Measurements from ENCODE around the gene ATM.

Gene ATM

GRCh38 chr11:108204929-108205499 is 17.9 kb upstream of the ATM start:
- Histone ChIP-seq H3K27ac (no peak overlapping the region), H3K36me3 (peaks cover 22% of the 10 kb centered on the region), H3K9me3 (no peaks in the 10 kb centered on the region), H3K4me1 (ENCODE audit: control insufficient read depth in 1 of 2, insufficient read depth in 1 of 2, low read depth in 1 of 2, low read length in 1 of 2) (peaks cover 15 to 16% of the 10 kb centered on the region in 2 experiments), H3K27me3 (no peaks in the 10 kb centered on the region), H3K4me3 (ENCODE audit: low read depth in 1 of 2, low read length in 1 of 2) (no peak overlapping the region)
- TF ChIP-seq CTCF (IDR thresholded peaks at IDR 0.05), result no peak

- Histone ChIP-seq H3K9me3 (no peaks in the 10 kb centered on the region), H3K27me3 (no peaks in the 10 kb centered on the region), H3K4me3 (ENCODE audit: low read depth in 1 of 2, low read length in 1 of 2) (no peak overlapping the region), H3K36me3 (peaks cover 26% of the 10 kb centered on the region), H3K4me1 (ENCODE audit: control insufficient read depth in 1 of 2, insufficient read depth in 1 of 2, low read depth in 1 of 2, low read length in 1 of 2) (peaks cover 3 to 4% of the 10 kb centered on the region in 2 experiments), H3K27ac (no peak overlapping the region)
- TF ChIP-seq CTCF (IDR thresholded peaks at IDR 0.05), result no peak
Measured at GRCh38 chr11:108206171-108206570, 16.7 kb upstream of the ATM start.

GRCh38 chr11:108206969-108207682 is 15.7 kb upstream of the ATM start:
- Histone ChIP-seq H3K27me3 (no peaks in the 10 kb centered on the region), H3K27ac (no peak overlapping the region), H3K4me3 (ENCODE audit: low read depth in 1 of 2, low read length in 1 of 2) (no peak overlapping the region), H3K9me3 (no peaks in the 10 kb centered on the region), H3K36me3 (peaks cover 26% of the 10 kb centered on the region), H3K4me1 (ENCODE audit: control insufficient read depth in 1 of 2, insufficient read depth in 1 of 2, low read depth in 1 of 2, low read length in 1 of 2) (no peaks in the 10 kb centered on the region)
- TF ChIP-seq CTCF (IDR thresholded peaks at IDR 0.05), result no peak

DNA sequence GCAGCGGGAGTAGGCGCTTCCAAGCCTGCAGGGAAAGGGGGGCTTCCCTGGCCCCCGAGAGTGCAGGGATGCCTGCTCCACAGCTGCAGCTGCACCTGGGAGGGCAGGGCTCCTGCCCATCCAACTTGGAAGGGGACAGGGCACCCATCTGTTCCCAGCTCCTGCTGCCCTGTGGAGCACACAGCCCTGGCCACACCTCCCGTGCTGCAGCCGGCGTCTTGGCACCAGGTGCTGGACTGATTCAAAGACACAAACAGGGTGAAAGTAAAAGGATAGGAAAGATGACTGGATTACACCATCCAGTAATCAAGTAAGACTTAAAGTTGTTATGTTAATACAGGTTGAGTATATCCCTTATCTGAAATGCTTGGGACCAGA is 15.2 kb upstream of the ATM start:
- Histone ChIP-seq H3K4me3 (ENCODE audit: low read depth in 1 of 2, low read length in 1 of 2) (no peak overlapping the region), H3K36me3 (peaks cover 26% of the 10 kb centered on the region), H3K4me1 (ENCODE audit: control insufficient read depth in 1 of 2, insufficient read depth in 1 of 2, low read depth in 1 of 2, low read length in 1 of 2) (no peaks in the 10 kb centered on the region), H3K27me3 (no peaks in the 10 kb centered on the region), H3K27ac (no peak overlapping the region), H3K9me3 (no peaks in the 10 kb centered on the region)
- no peak for TF ChIP-seq CTCF (IDR thresholded peaks at IDR 0.05)

DNA sequence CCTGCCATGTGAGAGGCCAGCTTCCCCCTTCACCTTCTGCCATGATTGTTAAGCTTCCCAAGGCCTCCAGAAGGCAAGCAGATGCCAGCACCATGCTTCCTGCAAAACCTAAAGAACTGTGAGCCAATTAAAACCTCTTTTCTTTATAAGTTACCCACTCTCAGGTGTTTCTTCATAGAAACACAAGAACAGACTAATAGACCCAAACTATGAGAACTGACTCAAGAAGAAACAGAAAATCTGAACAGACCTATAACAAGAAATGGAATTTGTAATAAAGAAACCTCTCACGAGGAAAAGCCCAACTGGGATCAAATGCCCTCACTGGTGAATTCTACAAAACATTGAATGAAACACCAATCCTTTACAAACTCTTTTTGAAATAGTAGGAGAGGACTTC is 12.4 kb upstream of the ATM start:
- peaks cover 32% of the 10 kb centered on the region for H3K36me3 ChIP-seq
- H3K27me3 ChIP-seq, result no peaks in the 10 kb centered on the region

More for the DNA sequence above, 12.4 kb upstream of the ATM start:
- Histone ChIP-seq H3K4me1 (ENCODE audit: control insufficient read depth in 1 of 2, insufficient read depth in 1 of 2, low read depth in 1 of 2, low read length in 1 of 2) (no peaks in the 10 kb centered on the region), H3K27ac (no peak overlapping the region), H3K9me3 (no peaks in the 10 kb centered on the region), H3K4me3 (ENCODE audit: low read depth in 1 of 2, low read length in 1 of 2) (no peak overlapping the region)
- no peak for TF ChIP-seq CTCF (IDR thresholded peaks at IDR 0.05)
